ENCODE measurements around the gene THOC6. TPM values are rescaled to one million over a fixed set of nuclear protein-coding genes. Genes with fewer than 3 reads are reported as not detected.

Gene THOC6
- total and polyA plus RNA-seq, 9 of the 15 experiments (the other 6 are each of a cell fraction or from before 2014, with no cell fraction given), result 2.5 to 65.4 (median 42.3) TPM

GRCh38 chr16:3003582-3004270, 20.1 kb upstream of the THOC6 start (continued):
- TF ChIP-seq BCLAF1 (IDR thresholded peaks at IDR 0.05; ENCODE audit: borderline replicate concordance in 1 of 2, control insufficient read depth in 1 of 2, low read depth in 2 of 2, low read length in 1 of 2) (no peak), CHD7 (IDR thresholded peaks at IDR 0.05; ENCODE audit: low read depth, low read length) (no peak), HNRNPK (IDR thresholded peaks at IDR 0.05; ENCODE audit: low read depth, low read length, poor library complexity, severe bottlenecking) (no peak), NCOR1 (IDR thresholded peaks at IDR 0.05) (no peak), ZBTB11 (CRISPR knock-in tag; IDR thresholded peaks at IDR 0.05) (no peak), HMBOX1 (IDR thresholded peaks at IDR 0.05) (no peak)

Data from K562 (cell line).